Measurements from ENCODE around the gene TMEM26. TPM values are rescaled to one million over a fixed set of nuclear protein-coding genes. Genes with fewer than 3 reads are reported as not detected.

TMEM26 gene
- polyA plus RNA-seq, 3 donors, result 6.3 to 8.6 (median 7.7) TPM

Other genes starting within 250 kb of the TMEM26 start
- 1 to 10 TPM; 2.7 to 6.0 (median 3.0) TPM for gene CABCOCO1, start 209.5 kb upstream of the TMEM26 start, polyA plus RNA-seq (ENCODE audit: insufficient read length in 3 of 3)